ENCODE measurements around the gene AKT3.

DNA sequence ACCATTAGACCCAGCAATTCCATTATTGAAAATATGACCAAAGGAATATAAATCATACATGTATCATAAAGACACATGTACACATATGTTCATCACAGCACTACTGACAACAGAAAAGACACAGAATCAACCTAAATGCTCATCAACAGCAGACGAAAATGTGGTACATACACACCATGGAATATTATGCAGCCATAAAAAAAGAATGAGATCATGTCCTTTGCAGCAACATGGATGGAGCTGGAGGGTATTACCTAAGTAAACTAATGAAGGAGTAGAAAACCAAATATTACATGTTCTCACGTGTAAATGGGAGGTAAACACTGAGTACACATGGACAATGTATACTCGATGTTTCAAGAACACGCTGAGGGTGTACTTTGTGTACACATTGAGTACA lies 15.9 kb downstream of the AKT3 start:
- TF ChIP-seq POLR2A (IDR thresholded peaks at IDR 0.05; ENCODE audit: low read depth, low read length) (no peak), POLR2AphosphoS5 (IDR thresholded peaks at IDR 0.05; ENCODE audit: low read depth, low read length) (no peak), TAF1 (IDR thresholded peaks at IDR 0.05; ENCODE audit: low read depth, low read length) (no peak), POU2F2 (IDR thresholded peaks at IDR 0.05; ENCODE audit: low read depth, low read length) (no peak)

Data from GM12891 (cell line).